Ectodermal cell (in vitro differentiated cells): ENCODE measurements around the gene SYNPO.

ENCODE experiments used
- H3K27ac ChIP-seq: 2 replicates; pipeline ENCODE4 v1.7.0; 2013; ENCODE audit warnings: mild to moderate bottlenecking, low read depth, low read length; ENCODE audit not compliant: insufficient read depth, poor library complexity, severe bottlenecking
- H3K27me3 ChIP-seq: 2 replicates; pipeline ENCODE4 v1.7.0; 2013; ENCODE audit warnings: mild to moderate bottlenecking, low read length; ENCODE audit not compliant: insufficient read depth, control insufficient read depth, poor library complexity, severe bottlenecking
- H3K36me3 ChIP-seq: one replicate; pipeline ENCODE4 v1.7.0; 2013; ENCODE audit warnings: low read length; ENCODE audit not compliant: control insufficient read depth, insufficient read depth
- H3K4me1 ChIP-seq: one replicate; pipeline ENCODE4 v1.7.0; 2013; ENCODE audit warnings: low read length; ENCODE audit not compliant: control insufficient read depth, insufficient read depth
- H3K4me3 ChIP-seq: 2 replicates; pipeline ENCODE4 v1.7.0; 2013; ENCODE audit warnings: low read depth, low read length, control low read depth; ENCODE audit not compliant: insufficient read depth
- H3K9me3 ChIP-seq: 2 replicates; pipeline ENCODE4 v1.7.0; 2013; ENCODE audit warnings: mild to moderate bottlenecking, low read length, moderate library complexity; ENCODE audit not compliant: control insufficient read depth
- WGBS, 2 experiments: methylation state at CpG; one replicate each; pipeline ENCODE4 v1.1.7; 2013; ENCODE audit warnings: missing lambda C conversion rate in 2 of 2; 5-methylcytosine and 5-hydroxymethylcytosine counted together

SYNPO gene

DNA sequence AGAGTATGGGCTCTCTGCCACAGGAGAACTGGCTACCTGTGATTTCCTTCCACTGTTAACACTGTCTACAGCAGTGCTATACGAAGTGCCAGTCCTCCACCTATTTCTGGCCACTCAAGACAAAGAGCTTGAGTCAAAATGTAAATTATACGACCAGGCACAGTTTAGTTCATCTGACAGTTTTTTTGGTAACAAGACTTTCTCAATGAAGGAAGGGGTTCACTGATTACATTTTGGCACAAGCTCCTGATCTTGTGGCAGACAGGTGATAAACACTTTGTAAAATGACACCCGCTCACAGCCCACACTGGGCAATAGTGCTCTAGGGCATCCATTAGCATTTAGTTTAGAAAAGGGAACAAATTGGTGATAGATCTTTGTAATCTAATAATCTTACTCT, 51.8 kb downstream of the SYNPO start:
- Histone ChIP-seq H3K27ac (no peak overlapping the region), H3K9me3 (no peaks in the 10 kb centered on the region), H3K4me3 (no peak overlapping the region), H3K4me1 (no peaks in the 10 kb centered on the region), H3K27me3 (no peaks in the 10 kb centered on the region), H3K36me3 (peaks cover 54% of the 10 kb centered on the region)
- WGBS, 2 experiments = 96 to 97% methylated on average over 3 of the region's 3 CpGs

DNA sequence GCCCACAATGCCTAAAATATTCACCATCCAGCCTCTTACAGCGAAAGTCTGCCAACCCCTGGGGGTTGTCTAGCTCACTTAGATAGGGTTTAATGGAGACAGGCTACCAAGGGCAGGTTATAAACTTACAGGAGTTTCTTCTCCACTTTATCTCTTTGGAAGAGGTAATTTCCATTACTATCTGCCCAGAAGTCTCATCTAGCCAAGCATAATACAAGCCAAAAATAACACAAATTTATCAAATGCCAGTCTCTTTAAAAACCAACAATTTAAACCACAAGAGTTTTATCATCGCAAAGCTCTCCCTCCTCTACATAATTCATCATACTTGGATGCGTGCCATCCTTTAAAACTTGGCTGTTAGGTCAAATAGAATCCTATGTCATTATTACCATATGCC, 54.2 kb downstream of the SYNPO start:
- no peak overlapping the region for H3K27ac ChIP-seq
- peaks cover 2% of the 10 kb centered on the region for H3K4me1 ChIP-seq
- 93 to 97% methylated on average over 3 of the region's 3 CpGs for WGBS, 2 experiments
- no peaks in the 10 kb centered on the region for H3K27me3 ChIP-seq
- no peaks in the 10 kb centered on the region for H3K9me3 ChIP-seq
- H3K36me3 ChIP-seq = peaks cover 64% of the 10 kb centered on the region
- no peak overlapping the region for H3K4me3 ChIP-seq

DNA sequence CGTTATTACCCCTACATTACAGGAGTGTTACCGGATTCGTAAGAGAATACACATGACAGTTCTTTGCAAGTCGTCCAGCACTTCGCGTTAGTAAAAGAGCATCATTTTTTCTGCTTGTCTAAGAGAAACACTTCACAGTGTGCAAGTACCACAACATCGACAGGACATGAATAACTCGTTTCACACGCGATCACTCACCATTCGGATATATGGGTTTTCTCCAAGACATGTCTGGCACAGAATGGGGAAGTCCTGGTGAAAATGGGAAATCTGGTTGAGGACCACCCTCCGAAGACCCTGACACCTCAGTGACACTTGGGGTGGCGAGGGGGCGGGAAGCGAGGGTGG, 59.8 kb downstream of the SYNPO start:
- Histone ChIP-seq H3K4me3 (peak overlapping the region; percentile 79), H3K27me3 (no peaks in the 10 kb centered on the region), H3K4me1 (peaks cover 5% of the 10 kb centered on the region), H3K36me3 (peaks cover 30% of the 10 kb centered on the region), H3K9me3 (no peaks in the 10 kb centered on the region), H3K27ac (no peak overlapping the region)
- 16 to 18% methylated on average over 15 of the region's 15 CpGs for WGBS, 2 experiments

DNA sequence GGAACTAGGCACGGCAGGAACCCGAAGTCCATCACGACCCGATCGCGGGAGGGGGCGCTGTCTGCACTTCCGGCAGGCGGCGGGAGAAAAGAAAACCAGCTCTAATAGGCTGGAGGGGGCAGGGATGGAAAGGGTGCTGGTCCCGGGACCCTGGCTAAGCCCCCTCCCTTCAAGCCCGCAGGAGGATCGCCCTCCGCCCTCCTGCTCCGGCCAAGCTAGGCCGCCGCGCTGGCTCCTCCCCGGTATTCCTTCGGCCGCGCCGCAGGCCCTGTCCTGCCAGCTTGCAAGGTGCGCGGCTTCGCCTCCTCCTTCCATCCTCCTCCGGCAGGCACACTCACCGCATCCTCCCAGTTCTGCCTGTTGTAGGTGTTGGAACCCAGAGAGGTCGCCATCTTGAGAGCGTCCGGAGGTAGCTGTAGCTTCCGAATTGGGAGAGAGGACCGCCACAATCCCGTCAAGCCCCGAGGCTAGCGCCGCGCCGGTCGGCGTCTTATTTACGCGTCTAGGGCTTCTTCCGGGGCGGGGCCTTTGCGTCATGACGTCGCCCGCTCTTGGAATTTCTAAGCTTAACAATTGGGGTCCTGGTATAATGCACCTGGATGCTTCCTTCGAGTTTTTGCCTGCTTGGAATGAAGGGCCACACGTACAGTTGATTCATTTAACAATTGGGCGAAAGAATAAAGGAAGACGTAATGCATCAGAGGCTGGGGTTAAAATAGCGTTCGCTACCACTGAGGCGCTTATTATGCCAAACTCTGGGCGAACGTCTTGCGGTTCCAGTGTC, 60.3 kb downstream of the SYNPO start, which contains the start of gene RBM22:
Gene RBM22, minus strand, starts transcription at position 469 of the 784 bp plus-strand sequence. Its CDS starts 77 bp downstream, at position 392.
- WGBS, 2 experiments = 0% methylated on average over 59 of the region's 59 CpGs

DNA sequence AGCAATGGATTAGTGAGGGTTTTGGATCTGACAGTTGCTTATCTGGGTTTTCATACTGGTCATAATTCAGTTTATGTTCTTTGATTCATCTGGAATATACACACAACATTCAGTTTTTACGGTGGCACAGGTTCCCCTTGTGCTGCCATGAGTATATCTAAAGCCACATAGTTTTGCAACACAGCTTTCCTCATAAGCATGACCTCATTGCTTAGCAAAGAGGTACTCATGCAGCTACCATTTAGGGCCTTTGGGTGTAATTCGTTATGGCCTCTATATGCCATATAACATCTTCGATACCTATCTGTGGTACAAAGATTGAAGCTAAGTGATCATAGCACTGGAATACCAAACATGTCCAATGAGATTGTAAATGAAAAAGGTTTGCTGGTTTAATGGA, 63.3 kb downstream of the SYNPO start:
- Histone ChIP-seq H3K4me3 (no peak overlapping the region), H3K4me1 (peaks cover 5% of the 10 kb centered on the region), H3K27me3 (no peaks in the 10 kb centered on the region), H3K27ac (no peak overlapping the region), H3K36me3 (no peaks in the 10 kb centered on the region), H3K9me3 (no peaks in the 10 kb centered on the region)
- 90 to 92% methylated on average over 3 of the region's 3 CpGs for WGBS, 2 experiments

More for the DNA sequence above, 60.3 kb downstream of the SYNPO start, which contains the start of gene RBM22:
- H3K36me3 ChIP-seq = peaks cover 24% of the 10 kb centered on the region
- H3K27ac ChIP-seq = peak within 1 kb of the TSS; percentile 86
- no peaks in the 10 kb centered on the region for H3K27me3 ChIP-seq
- peak within 1 kb of the TSS; percentile 79 for H3K4me3 ChIP-seq
- H3K9me3 ChIP-seq = no peaks in the 10 kb centered on the region
- peaks cover 5% of the 10 kb centered on the region for H3K4me1 ChIP-seq

DNA sequence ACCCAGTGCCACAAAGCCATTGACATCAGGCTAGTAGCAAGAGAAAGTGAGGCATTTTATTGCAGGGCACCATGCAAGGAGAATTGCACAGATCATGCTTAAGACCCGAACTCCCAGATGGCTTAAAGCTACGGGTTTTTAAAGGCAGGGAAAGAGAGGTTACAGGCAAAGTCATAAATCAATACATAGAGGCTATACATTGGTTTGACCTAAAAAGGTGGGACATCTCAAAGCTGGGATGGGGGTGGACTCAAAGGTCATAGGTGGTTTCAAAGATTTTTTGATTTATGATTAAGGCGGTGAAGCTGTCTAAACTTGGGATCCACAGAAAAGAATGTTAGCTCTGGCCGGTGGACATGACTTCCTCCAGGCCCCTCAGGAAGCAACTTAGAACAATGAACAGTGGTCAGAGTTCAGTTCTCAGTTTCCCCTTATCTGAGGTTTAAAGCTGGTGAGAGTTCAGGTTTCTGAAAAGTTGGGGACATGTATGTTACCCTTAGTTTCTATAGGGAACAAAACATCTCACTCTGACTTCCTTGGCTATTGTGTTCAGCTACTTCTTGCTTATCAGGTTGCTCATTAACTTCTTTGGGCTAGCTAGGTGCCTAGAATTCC, 66.4 kb downstream of the SYNPO start:
- 96 to 97% methylated on average over 4 of the region's 4 CpGs for WGBS, 2 experiments
- Histone ChIP-seq H3K27me3 (no peaks in the 10 kb centered on the region), H3K36me3 (peaks cover 13% of the 10 kb centered on the region), H3K9me3 (no peaks in the 10 kb centered on the region), H3K27ac (no peak overlapping the region), H3K4me3 (no peak overlapping the region), H3K4me1 (no peaks in the 10 kb centered on the region)
